Liver (tissue), 3 donors: Measurements from ENCODE around the gene TXNIP.

ENCODE experiments used
- EGR1 ChIP-seq, 2 donors: IDR thresholded peaks; 2 replicates each; pipeline ENCODE4 v1.6.1; 2016 to 2018; ENCODE audit warnings: antibody characterized with exemption in 2 of 2, low read depth in 2 of 2
- HNF4G ChIP-seq: IDR thresholded peaks from 2 replicates; pipeline ENCODE4 v1.6.1; 2016; ENCODE audit warnings: antibody characterized with exemption
- JUND ChIP-seq, 2 donors: IDR thresholded peaks; 2 replicates each; pipeline ENCODE4 v1.6.1; 2016; ENCODE audit warnings: antibody characterized with exemption in 2 of 2
- RAD21 ChIP-seq, 2 donors: IDR thresholded peaks; 2 replicates each; pipeline ENCODE4 v1.6.1; 2016; ENCODE audit warnings: antibody characterized with exemption in 2 of 2, mild to moderate bottlenecking in 2 of 2
- TF ChIP-seq, protein P1 (sequence below): fragments of 150-350 bp; IDR thresholded peaks from 2 replicates; pipeline ENCODE4 v1.5.1; 2017; ENCODE audit warnings: improper control_type of control experiment, low read depth, low read length; ENCODE audit not compliant: missing input control
- TF ChIP-seq, protein P2 (sequence below): IDR thresholded peaks from 2 replicates; pipeline ENCODE4 v1.6.1; 2016; ENCODE audit warnings: antibody characterized with exemption
- TF ChIP-seq, protein P3 (sequence below): IDR thresholded peaks from 2 replicates; pipeline ENCODE4 v1.6.1; 2016; ENCODE audit warnings: antibody characterized with exemption, mild to moderate bottlenecking
- donor health status: healthy.
- donor health status: healthy.

DNA sequence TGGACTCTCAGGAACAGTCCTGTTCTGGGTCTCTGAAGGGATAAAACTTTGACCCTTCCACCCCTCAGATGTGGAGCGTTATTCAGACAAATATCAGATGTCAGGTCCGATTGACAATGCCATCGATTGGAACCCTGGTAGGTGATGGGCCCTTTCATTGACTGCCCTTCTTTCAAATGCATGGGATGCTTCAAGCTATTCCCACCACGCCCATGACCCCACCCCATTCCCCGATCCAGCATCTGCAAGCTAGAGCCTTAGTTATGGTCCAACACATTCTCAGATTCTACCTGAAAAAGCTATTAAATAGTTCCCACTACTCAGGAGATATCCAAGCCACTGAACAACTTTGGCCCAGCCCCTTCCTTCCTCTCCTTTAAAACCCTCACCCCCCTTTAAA is 19.4 kb downstream of the TXNIP start:
- no peak for TF ChIP-seq EGR1 (IDR thresholded peaks at IDR 0.05; ENCODE audit: low read depth in 2 of 2)
- TF ChIP-seq, protein P1, sequence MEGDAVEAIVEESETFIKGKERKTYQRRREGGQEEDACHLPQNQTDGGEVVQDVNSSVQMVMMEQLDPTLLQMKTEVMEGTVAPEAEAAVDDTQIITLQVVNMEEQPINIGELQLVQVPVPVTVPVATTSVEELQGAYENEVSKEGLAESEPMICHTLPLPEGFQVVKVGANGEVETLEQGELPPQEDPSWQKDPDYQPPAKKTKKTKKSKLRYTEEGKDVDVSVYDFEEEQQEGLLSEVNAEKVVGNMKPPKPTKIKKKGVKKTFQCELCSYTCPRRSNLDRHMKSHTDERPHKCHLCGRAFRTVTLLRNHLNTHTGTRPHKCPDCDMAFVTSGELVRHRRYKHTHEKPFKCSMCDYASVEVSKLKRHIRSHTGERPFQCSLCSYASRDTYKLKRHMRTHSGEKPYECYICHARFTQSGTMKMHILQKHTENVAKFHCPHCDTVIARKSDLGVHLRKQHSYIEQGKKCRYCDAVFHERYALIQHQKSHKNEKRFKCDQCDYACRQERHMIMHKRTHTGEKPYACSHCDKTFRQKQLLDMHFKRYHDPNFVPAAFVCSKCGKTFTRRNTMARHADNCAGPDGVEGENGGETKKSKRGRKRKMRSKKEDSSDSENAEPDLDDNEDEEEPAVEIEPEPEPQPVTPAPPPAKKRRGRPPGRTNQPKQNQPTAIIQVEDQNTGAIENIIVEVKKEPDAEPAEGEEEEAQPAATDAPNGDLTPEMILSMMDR = no peak
- TF ChIP-seq RAD21 (IDR thresholded peaks at IDR 0.05) = no peak
- TF ChIP-seq HNF4G = no peak
- TF ChIP-seq, protein P2, sequence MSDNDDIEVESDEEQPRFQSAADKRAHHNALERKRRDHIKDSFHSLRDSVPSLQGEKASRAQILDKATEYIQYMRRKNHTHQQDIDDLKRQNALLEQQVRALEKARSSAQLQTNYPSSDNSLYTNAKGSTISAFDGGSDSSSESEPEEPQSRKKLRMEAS = no peak
- TF ChIP-seq, protein P3, sequence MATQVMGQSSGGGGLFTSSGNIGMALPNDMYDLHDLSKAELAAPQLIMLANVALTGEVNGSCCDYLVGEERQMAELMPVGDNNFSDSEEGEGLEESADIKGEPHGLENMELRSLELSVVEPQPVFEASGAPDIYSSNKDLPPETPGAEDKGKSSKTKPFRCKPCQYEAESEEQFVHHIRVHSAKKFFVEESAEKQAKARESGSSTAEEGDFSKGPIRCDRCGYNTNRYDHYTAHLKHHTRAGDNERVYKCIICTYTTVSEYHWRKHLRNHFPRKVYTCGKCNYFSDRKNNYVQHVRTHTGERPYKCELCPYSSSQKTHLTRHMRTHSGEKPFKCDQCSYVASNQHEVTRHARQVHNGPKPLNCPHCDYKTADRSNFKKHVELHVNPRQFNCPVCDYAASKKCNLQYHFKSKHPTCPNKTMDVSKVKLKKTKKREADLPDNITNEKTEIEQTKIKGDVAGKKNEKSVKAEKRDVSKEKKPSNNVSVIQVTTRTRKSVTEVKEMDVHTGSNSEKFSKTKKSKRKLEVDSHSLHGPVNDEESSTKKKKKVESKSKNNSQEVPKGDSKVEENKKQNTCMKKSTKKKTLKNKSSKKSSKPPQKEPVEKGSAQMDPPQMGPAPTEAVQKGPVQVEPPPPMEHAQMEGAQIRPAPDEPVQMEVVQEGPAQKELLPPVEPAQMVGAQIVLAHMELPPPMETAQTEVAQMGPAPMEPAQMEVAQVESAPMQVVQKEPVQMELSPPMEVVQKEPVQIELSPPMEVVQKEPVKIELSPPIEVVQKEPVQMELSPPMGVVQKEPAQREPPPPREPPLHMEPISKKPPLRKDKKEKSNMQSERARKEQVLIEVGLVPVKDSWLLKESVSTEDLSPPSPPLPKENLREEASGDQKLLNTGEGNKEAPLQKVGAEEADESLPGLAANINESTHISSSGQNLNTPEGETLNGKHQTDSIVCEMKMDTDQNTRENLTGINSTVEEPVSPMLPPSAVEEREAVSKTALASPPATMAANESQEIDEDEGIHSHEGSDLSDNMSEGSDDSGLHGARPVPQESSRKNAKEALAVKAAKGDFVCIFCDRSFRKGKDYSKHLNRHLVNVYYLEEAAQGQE = no peak
- TF ChIP-seq JUND (IDR thresholded peaks at IDR 0.05) = no peak
